DMS 273 (cell line): ENCODE data around the gene LOXL4.

Source experiments
- DNase-seq: peaks from one replicate; lab custom pipeline; 2025; ENCODE audit not compliant: unreplicated experiment; lab: John Stamatoyannopoulos, UW

Gene LOXL4

DNA sequence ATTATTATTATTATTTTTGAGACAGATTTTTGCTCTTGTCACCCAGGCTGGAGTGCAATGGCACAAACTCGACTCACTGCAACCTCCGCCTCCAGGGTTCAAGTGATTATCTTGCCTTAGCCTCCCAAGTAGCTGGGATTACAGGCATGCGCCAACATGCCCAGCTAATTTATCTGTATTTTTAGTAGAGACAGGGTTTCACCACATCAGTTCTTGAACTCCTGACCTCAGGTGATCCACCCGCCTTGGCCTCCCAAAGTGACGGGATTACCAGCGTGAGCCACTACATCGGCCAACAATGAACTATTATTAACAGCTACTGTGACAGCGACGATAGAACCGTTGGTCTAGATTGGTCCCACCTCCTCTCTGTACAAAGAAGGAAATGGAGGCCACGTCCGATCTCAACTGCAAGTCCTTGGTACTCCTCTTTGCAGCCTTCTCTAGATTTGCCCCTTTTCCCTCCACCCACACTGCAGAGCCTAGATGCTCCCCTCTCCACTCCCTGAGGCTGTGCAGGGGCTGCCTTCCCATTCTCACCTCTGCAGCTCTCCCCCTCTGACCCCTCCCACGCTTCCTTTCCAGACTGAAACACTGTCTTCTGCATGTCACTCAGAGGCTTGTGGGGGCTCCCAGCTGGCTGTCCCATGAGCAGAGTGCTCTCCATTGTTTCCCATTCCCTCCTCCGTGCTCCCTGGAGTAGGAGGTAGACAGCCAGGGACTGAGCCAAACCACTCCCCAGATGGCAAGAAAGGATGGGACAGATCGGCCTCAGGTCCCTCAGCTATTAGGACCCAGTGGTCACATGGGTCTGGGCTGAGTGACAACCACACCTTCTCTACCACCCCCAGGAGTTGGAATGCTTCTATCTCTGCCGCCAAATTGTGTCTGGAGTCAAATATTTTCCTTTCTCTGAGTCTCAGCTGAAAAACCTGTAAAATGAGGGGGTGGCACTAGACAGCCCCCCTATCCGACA is 2.3 kb downstream of the LOXL4 start:
- no peak for DNase-seq

- DNase-seq, result no peak
Measured at GRCh38 chr10:98264378-98265065, 3.5 kb downstream of the LOXL4 start.

DNA sequence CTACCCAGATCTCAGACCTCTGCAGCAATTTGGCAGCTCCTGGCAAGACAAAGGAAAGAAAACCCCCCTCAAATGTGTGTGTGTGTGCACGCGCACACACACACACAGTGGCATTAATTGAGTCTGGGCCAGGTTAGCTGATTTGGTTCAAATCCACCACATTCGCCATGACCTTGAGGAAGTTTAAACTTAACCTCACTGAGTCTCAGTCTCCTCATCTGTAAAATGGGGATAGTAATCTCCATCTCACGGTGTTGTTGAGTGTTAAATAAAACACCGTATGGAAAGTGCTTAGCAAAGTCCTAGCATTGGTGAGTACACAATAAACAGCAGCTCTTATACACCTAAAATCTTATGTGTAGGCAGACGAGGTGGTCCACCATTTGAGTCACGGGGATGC is 4.9 kb downstream of the LOXL4 start:
- DNase-seq, result no peak

DNA sequence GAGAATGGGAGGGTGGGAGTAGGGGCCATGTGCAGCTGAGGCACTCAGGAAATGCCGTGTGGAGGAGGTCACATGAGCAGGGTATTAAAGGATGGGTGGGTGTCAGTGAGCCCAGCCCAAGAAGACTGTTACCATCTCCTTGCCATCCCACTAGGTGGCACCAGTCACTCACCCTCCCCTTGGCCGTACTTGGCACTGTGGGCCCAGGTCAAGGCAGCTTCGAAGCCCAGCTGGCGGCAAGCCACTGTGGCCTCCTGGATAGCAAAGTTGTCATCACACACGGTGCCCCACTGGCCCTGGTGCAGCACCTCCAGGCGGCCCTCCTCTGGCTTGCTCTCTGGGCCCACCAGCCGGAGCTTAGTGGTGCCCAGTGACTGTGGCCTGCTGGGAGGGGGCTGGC is 5.4 kb downstream of the LOXL4 start:
- peak; percentile 66 for DNase-seq

GRCh38 chr10:98261436-98262277 is 6.3 kb downstream of the LOXL4 start:
- DNase-seq, result no peak

DNA sequence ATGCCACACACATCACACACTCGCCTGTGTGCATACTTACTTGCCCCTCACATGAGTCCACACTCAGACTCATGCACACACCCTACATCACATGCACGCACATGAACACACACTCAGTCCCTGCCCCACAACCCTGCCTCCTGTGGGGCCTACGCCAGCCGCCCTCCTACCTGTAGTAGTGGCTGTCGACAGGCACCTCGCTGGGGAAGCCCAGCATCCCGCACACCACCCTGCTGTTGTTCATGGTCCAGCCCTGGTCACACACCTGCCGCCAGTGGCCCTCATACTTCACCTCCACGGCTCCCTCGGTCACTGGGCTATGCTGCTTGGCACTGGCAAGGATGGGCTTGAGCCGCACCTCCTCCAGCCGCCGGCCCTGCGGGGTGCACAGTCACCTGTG is 7.2 kb downstream of the LOXL4 start:
- DNase-seq, result no peak

DNA sequence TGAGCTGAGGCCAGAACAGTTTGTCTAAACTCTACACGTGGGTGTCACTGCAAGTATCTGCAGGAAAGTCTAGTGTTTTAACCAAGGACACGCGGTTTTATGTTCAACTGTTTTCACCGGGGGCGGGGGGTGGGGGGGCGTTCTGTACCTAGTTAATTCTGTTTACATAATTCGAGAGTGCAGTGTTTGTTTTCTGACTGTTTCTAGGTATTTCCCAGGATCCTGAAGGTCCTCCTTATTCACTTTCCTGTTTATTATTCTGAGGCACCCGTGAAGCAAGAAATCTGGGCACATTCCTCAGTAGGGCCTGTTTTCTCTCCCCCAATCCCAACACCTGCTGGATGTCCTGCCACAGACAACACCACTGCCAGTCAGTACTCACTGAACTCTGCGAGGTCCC is 7.6 kb downstream of the LOXL4 start:
- DNase-seq, result no peak

GRCh38 chr10:98259606-98260315 is 8.2 kb downstream of the LOXL4 start:
- DNase-seq, result no peak

DNA sequence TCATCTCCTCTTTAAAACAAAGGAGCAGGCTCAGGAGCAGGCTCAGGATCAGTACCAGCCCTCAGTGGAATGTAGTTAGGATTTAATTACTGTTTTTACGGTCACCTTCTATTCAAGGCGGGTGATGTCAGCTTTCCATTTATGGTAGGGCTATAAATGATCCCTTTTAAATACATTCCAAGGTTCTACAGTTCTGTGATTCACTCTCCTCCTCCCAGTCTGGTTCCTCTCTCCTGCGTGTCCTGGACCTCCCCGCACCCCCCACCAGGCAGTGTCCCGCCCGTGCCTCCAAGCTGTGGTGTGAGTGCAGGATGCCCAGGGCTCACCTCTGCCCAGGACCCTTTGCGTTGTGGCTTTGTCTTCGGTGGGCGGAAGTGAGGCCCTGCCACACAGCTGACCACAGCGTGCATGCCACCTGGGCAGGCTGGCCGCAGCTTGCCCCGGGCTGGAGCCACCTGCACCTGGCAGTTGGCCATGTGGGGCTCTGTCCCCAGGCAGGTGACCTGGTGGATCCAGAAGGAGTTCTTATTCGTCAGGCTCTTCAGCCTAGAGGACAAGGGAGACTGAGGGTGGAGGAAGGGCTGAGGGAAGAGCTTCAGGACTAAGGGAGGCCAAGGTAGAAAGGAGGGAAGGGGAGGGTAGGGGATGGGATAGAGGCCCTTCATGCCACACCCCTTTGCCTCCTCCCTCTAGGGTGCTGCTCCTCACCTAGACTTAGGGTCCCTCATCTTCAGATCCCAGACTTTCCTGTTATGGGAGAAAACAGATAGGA is 9.1 kb downstream of the LOXL4 start:
- DNase-seq, result no peak

DNA sequence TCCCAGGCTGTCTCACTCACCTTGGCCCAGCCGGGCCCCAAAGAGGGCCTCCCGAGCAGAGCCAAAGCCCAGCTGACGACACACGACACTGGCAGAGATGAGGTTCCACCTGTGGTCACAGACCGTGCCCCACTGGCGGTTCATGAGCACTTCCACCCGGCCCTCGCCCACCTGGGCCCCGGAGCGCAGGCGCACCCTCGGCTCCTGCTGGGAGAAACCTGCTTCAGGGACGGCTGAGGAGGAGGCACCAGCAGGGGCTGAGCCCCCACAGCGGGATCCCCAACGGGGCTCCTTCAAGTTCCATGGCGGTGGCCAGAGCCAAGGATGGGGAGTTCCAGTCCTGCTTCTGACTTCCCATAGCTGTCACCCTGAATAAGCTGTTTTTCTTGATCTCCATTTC is 10.0 kb downstream of the LOXL4 start:
- no peak for DNase-seq

DNA sequence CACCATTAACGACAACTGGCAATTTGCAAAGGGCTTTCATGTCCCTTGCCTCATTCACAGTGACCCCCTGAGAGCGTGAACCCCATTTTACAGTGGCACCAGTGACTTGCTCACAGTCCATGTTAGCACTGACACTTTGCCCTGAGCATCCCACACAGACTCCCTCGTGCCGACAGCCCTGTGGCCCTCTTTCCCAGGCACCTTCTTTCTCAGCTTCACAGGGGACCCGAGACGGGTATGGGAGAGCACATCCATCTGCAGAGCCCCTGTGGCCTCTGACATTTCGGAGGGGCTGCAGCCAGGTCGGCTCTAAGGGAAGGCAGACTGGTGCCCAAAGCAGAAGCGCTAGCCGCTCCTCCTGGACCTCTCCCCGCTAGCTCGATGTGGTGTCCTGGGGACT is 10.8 kb downstream of the LOXL4 start:
- no peak for DNase-seq

GRCh38 chr10:98256692-98257091 is 11.3 kb downstream of the LOXL4 start:
- no peak for DNase-seq

DNA sequence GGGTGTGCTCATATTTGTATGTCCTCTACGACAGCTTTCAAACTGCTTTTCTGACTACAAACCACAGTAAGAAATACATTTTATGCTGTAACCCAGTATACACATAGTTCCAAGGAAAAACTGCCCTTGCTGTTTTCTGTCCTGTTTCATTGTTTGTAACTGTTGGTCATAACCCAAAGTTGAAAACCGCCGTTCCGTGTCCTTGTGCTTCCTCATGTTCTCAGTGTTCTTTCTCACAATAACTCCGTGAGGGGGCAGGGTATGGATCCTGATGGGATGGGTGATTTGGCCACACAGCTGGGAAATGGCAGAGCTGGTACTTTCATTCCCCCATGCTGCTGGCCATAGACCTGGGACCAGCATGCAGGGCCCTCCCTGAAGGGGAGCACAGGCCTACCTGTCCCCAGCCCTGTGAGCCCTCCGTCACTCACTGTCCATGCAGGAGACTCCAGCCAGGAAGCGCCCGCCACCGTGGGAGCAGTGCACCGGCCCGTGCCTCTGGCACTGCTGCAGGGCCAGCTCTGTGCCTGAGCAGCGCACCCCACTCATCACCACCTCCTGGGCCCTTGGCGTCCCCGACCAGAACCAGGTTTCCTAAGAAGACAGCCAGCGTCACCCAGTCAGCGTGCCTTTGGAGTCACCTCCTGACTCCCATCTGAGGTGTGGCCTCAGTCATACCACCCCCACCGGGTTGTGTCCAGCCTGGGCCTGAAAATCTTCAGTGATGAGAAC is 12.7 kb downstream of the LOXL4 start:
- no peak for DNase-seq

DNA sequence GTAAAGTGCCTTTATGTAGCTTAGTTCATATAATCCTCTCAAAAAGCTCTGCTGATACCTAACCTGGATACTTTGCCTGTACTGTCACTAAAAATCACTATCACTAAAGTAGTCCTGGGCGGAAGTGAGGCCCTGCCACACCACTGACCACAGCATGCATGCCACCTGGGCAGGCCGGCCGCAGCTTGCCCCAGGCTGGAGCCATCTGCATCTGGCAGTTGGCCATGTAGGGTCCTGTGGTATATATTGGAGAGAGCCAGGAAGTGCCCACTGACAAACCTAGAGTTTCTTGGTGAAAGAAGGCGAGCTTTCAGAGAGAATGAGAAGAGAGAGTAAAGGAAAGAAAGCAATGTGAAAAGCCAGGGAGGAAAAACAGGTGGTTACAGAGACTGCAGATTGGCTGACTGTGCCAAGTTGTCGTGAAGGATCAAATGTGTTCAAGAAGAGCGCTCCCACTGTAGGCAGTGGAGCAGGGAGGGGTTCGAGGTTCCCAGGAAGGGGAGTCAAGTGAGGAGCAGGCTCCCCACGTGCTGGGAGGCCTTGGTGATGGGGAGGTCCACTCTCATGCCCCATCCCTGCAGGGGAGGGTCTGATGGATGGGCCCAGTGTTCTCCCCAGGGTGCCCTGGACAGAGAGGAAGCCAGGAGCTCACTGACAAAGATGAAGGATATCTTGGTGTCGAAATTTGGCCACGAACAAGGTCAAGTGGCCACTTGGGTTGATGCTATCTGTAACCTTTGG is 13.6 kb downstream of the LOXL4 start:
- peak; percentile 13 for DNase-seq

- DNase-seq, result no peak
Measured at GRCh38 chr10:98253499-98253898, 14.5 kb downstream of the LOXL4 start.

- DNase-seq, result no peak
Measured at GRCh38 chr10:98252464-98252863, 15.5 kb downstream of the LOXL4 start.

DNA sequence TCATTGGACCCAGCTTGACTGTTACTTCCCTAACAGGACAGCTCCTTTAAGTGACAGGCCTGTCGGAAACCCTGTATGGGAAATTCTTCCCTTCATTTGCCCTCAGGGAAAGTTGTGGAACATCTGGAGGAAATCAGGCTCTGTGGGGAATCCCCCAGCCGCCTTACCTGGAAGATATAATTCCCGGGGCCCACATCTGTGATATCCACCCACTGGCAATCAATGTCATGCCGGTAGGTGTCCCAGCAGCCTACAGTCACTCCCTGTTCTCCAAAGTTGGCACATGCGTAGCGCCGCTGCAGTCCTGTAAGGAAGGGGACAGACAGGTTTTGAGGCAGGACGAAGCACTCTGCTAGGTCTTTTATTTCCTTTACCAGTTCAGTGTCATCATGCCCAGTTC is 16.6 kb downstream of the LOXL4 start:
- no peak for DNase-seq

DNA sequence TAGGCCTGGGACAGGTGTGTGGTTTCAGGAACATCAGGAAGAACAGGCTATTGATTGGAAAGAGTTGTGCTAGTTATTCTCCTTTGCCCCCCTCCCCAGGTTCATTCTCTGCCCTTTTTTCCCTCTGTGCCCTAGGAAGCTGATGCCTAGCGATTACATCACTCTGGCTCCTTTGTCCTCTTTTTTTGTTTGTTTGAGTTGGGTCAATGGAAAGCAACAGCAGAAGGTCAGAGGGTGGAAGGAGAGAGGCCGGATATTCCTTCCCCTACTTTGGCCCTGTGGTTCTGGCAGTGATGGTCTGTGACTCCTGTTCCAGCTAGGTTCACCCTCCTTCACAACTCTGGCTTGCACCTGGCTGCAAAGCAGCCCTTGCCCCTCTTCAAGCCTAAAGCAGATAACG is 18.9 kb downstream of the LOXL4 start:
- DNase-seq, result no peak

GRCh38 chr10:98248018-98248417 is 20.0 kb downstream of the LOXL4 start:
- DNase-seq, result no peak
